HG02642 (cell line): ENCODE results near the gene ZNF326.
"Not testable (repeated sequence)": the region's sequence is repeated elsewhere in the genome, so short reads cannot be mapped to it uniquely, and the experiment has no call there.

Experiments
- ATAC-seq: cut with Tn5 transposase; IDR thresholded peaks from one replicate; pipeline ENCODE4 v1.9.1; 2021; ENCODE audit warnings: mild to moderate bottlenecking; ENCODE audit not compliant: unreplicated experiment, poor library complexity

Gene ZNF326

GRCh38 chr1:89995598-89996449 lies 914 bp downstream of the ZNF326 start:
- no peak for ATAC-seq

DNA sequence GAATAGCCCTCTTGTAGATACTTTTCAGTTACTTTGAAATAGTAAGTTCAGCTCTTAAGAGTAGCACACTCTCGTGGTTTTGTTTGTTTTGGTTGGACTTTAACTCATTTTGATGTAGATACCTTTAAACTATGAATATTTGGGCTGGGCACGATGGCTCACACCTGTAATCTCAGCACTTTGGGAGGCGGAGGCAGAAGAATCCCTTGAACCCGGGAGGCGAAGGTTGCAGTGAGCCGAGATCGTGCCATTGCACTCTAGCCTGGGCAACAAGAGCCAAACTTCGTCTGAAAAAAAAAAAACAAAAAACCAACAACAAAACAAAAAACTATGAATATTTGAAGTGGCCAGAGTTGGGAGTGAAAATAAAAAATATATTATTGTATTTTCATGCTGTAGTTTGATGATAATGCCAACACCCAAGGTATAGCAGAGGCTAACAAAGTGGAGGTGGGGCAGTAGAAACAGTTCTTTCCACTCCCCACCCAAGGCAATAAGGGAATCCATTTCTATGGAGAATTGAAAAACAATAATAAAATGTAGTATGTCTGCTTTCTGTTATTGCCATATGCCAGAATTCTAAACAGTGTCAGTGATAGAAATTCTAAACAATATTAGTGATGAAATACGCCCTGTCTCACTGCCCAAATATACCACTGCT lies 1.7 kb downstream of the ZNF326 start:
- ATAC-seq = no peak

GRCh38 chr1:89997152-89997551 lies 2.2 kb downstream of the ZNF326 start:
- not testable (repeated sequence) for ATAC-seq

DNA sequence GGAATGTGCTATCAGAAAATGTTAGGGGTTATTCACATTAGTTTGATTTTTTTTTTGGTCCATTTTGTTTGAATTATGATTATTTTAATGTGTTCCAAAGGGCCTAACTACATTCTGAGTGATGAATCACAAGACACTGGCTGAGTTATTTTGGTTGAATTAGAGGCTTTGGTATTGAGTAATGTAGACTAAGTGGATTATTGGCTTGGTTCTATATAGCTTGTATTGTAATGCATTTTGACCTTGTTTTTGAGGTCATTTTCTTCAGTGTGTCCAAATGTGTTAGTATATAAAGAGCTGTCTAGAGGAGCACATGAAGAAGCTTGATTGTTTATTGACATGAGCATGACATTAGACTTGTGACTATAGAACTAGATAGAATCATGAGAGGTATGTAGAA lies 3.4 kb downstream of the ZNF326 start:
- ATAC-seq = no peak

DNA sequence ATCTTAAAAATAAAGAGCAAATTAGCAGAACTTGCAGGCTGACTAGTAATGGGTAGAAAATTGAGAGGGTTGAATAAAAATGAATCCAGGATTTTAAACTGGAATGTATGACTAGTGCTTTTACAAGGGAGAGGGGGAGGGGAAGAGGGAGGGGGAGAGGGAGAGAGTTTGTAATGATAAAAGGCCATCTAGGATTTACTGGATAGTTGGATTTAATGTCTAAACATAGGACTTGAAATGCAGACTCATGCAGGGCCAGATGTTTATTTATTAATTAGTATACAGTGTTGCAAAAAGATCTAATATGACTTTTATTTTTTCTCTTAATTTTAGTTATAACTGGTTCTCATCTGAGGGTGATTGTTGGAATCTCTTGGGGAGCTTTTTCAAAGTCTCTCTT lies 4.3 kb downstream of the ZNF326 start:
- ATAC-seq = no peak

- no peak for ATAC-seq
Measured at GRCh38 chr1:89999628-90000027, 4.7 kb downstream of the ZNF326 start.

DNA sequence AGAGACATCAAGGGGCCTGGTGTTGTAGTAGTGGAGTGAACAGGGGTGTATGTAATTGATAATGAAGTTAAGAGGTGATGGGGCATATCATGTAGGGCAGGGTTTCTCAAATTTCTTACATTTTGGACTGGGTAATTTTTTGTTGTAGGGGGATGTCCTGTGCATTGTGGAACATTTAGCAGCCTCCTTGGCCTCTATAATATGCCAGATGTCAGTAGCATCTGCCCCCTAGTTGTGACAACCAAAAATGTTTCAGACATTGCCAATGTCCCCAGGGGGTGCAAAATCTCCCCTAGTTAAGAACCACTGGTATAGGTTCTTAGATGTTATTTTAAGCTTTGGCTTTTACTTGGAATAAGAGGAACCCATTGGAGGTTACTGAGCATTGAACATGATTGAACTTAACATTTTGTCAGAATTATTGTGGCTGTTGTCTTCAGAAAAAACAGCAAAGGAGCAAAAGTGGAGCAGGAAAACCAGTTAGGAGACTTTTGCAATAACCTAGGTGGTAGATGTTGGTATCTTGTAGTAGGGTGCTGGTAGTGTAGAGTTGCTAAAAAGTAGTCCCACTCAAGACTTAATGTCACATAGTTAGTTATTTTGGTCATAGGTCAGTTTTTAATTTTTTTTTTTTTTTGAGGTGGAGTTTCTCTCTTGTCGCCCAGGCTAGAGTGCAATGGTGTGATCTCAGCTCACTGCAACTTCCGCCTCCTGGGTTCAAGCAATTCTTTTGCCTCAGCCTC lies 6.2 kb downstream of the ZNF326 start:
- ATAC-seq = no peak

GRCh38 chr1:90007979-90008404 lies 13.1 kb downstream of the ZNF326 start:
- no peak for ATAC-seq

DNA sequence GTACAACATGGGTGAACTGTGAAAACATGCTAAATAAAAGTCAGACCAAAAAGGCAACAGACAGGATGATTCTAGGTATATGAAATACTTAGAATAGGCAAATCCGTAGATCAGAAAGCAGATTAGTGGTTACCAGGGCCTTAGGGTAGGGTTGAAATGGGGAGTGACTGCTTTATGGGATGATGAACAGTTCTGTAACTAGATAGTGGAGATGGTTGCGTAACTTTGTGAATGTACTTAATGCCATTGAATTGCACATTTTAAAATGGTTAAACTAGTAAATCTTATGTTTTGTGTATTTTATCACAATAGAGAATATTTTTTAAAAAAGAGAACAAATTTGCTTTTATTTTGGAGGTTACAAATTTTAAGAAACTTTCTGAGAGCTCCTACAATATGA lies 17.4 kb downstream of the ZNF326 start:
- no peak for ATAC-seq

DNA sequence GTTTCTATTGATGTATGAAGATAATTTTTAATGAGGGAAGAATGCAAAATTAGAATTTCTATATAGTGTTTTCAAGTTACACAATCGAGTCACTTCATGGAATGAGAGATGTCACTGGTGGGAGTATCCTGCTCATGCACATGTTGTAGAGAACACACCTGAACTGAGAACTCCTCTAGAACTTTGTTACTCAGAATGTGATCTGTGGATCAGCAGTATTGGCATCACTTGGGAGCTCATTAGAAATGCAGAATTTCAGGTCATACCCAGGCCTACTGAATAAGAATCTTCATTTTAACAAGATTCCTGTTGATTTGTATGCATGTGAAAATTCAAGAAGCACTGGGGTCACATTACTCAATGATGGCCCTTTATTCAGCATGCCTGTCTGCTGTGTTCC lies 28.8 kb downstream of the ZNF326 start:
- no peak for ATAC-seq

DNA sequence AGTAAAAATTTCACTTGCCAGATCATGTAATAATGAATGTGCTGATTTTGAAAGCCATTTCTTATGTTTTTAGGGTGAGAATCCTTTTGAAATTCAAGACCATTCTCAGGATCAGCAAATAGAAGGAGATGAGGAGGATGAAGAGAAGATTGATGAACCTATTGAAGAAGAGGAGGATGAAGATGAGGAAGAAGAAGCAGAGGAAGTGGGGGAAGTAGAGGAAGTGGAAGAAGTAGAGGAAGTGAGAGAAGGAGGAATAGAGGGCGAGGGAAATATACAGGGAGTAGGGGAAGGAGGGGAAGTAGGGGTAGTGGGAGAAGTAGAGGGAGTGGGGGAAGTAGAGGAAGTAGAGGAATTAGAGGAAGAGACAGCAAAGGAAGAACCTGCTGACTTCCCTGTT lies 32.4 kb downstream of the ZNF326 start:
- no peak for ATAC-seq

GRCh38 chr1:90039652-90040051 lies 44.7 kb downstream of the ZNF326 start:
- ATAC-seq = no peak

DNA sequence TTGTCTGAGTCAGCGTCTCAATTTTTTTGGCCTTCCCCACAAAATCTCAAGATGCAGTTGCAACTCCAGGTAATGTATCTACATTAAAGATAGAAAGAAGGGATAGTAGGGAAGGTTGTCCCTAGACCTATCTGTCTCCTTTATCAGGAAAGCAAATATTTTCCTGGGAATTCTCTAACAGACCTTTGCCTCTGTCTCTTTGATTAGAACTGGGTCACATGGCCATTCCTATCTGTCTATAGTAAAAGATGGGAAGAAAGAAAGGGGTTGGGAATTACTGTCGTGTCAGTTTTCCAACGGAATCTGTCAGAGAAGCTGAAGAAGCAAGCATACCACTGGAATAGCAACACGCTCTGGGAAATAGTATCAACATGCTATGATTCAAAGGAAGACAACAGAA lies 48.7 kb downstream of the ZNF326 start:
- no peak for ATAC-seq

GRCh38 chr1:90044346-90044745 lies 49.4 kb downstream of the ZNF326 start:
- ATAC-seq = no peak

- ATAC-seq = no peak
Measured at GRCh38 chr1:90045853-90046563, 51.1 kb downstream of the ZNF326 start.

DNA sequence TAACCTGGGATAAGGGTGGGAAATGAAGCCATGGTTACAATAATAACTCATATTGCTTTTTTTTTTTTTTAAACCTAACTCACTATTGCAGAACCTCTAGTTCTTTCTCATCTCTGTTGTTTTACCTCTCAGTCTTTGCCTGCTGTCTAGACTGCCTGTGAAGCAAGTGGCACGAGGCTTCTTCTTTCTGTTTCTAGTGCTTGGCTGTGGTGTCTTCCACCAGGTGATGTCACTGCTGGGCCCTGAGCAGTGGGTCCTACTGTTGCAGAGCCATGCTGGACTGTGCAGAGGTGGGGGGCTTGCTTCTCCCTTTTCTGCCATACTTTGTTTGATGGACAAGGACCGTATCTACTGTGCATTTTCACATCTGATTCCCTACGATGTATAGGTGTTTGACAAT lies 51.7 kb downstream of the ZNF326 start:
- ATAC-seq = no peak

- ATAC-seq = no peak
Measured at GRCh38 chr1:90048043-90048442, 53.1 kb downstream of the ZNF326 start.

- ATAC-seq = not testable (repeated sequence)
Measured at GRCh38 chr1:90062700-90063643, 68.1 kb downstream of the ZNF326 start.

DNA sequence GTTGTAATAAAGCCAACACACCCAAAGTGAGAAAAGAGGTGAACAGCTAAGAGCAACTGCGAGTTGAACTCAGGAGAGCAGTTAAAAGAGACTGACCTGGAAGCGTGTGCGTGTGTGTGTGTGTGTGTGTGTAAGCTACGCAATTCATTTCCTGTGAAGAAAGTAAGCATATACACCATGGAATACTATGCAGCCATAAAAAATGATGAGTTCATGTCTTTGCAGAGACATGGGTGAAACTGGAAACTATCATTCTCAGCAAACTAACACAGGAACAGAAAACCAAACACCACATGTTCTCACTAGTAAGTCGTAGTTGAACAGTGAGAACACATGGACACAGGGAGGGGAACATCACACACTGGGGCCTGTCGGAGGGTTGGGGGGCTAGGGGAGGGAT lies 69.2 kb downstream of the ZNF326 start:
- not testable (repeated sequence) for ATAC-seq
